Panc1 (cell line): Measurements from ENCODE around the gene ILDR2.

Experiments used
- POLR2AphosphoS5 ChIP-seq: IDR thresholded peaks from 2 replicates; pipeline ENCODE4 v1.6.1; 2012; ENCODE audit warnings: mild to moderate bottlenecking, low read depth, low read length, moderate library complexity
- SIN3A ChIP-seq: IDR thresholded peaks from 2 replicates; pipeline ENCODE4 v1.6.1; 2012; ENCODE audit warnings: low read depth, mild to moderate bottlenecking, low read length, moderate library complexity, borderline replicate concordance; ENCODE audit not compliant: insufficient read depth
- TCF7L2 ChIP-seq: IDR thresholded peaks from 2 replicates; pipeline ENCODE4 v1.6.1; 2011; ENCODE audit warnings: mild to moderate bottlenecking, low read depth, low read length, inconsistent platforms
- TF ChIP-seq, protein P1 (sequence below): fragments of 450-650 bp; IDR thresholded peaks from 2 replicates; pipeline ENCODE4 v1.5.1; 2017; ENCODE audit warnings: mild to moderate bottlenecking

- TF ChIP-seq, protein P1, sequence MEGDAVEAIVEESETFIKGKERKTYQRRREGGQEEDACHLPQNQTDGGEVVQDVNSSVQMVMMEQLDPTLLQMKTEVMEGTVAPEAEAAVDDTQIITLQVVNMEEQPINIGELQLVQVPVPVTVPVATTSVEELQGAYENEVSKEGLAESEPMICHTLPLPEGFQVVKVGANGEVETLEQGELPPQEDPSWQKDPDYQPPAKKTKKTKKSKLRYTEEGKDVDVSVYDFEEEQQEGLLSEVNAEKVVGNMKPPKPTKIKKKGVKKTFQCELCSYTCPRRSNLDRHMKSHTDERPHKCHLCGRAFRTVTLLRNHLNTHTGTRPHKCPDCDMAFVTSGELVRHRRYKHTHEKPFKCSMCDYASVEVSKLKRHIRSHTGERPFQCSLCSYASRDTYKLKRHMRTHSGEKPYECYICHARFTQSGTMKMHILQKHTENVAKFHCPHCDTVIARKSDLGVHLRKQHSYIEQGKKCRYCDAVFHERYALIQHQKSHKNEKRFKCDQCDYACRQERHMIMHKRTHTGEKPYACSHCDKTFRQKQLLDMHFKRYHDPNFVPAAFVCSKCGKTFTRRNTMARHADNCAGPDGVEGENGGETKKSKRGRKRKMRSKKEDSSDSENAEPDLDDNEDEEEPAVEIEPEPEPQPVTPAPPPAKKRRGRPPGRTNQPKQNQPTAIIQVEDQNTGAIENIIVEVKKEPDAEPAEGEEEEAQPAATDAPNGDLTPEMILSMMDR = peak; percentile 75
- TF ChIP-seq POLR2AphosphoS5 (no peak), TCF7L2 (no peak), SIN3A (no peak)
These were observed 91.2 kb downstream of the ILDR2 start for GRCh38 chr1:166884040-166884642.
